GM12878 (cell line): ENCODE measurements around the gene GLE1. TPM values are rescaled to one million over a fixed set of nuclear protein-coding genes. Genes with fewer than 3 reads are reported as not detected.

ENCODE experiments used
- ATAC-seq: fragments of 200-7000 bp; cut with Tn5 transposase; 3 replicates; pipeline ENCODE4 v1.9.1; 2020; ENCODE audit warnings: mild to moderate bottlenecking, moderate library complexity
- BruUV-seq: library from RNA; stranded (reverse); fragments of 400-500 nt; replicated peaks from 2 replicates; lab custom pipeline; 2021; lab: Mats Ljungman, UMichigan
- CTCF ChIA-PET: fragments of 300-600 bp; sonication (Branson Sonifier 250); formaldehyde crosslinking; extraction: SDS; loops from one replicate; lab custom pipeline; 2021; ENCODE audit warnings: inconsistent platforms; lab: Yijun Ruan, JAX
- POLR2A ChIA-PET: fragments of 350-600 bp; formaldehyde crosslinking; extraction: SDS; loops from one replicate; lab custom pipeline; 2021; ENCODE audit warnings: inconsistent platforms; lab: Charles Lee
- RAD21 ChIA-PET: fragments of 300-600 bp; sonication (Branson Sonifier 250); formaldehyde crosslinking; loops from one replicate; lab custom pipeline; 2023; ENCODE audit warnings: antibody characterized with exemption; ENCODE audit not compliant: unreplicated experiment; lab: Charles Lee
- SMC1A ChIA-PET: fragments of 300-600 bp; sonication (Branson Sonifier 250); formaldehyde crosslinking; loops from one replicate; lab custom pipeline; 2023; ENCODE audit not compliant: unreplicated experiment, uncharacterized antibody; lab: Charles Lee
- DNase-seq: peaks from one replicate; pipeline ENCODE4 v3.0.0-alpha.2; 2011; ENCODE audit warnings: low read depth, low spot score
- FAIRE-seq: peaks from 3 replicates; lab custom pipeline; 2011; peaks lifted over from hg19 to GRCh38; lab: Jason Lieb, UNC
- H2AFZ ChIP-seq: 2 replicates; pipeline ENCODE4 v1.6.0; 2011; ENCODE audit warnings: low read depth, low read length, control low read depth; ENCODE audit not compliant: control insufficient read depth
- H3K27ac ChIP-seq: 2 replicates; pipeline ENCODE4 v1.5.1; 2011; ENCODE audit warnings: control low read depth; ENCODE audit not compliant: control insufficient read depth, insufficient read depth
- H3K27me3 ChIP-seq, 2 experiments: replicated peaks in 1 of 2; 2 replicates each; pipeline versions ENCODE4 v1.6.0 to v1.6.1; 2011; ENCODE audit warnings: low read length in 1 of 2; ENCODE audit not compliant: control insufficient read depth in 2 of 2, insufficient read depth in 2 of 2
- H3K36me3 ChIP-seq, 2 experiments: 2 replicates each; pipeline ENCODE4 v1.5.1; 2011; ENCODE audit warnings: low read length in 1 of 2; ENCODE audit not compliant: control insufficient read depth in 2 of 2, insufficient read depth in 2 of 2
- H3K4me1 ChIP-seq: 2 replicates; pipeline ENCODE4 v1.6.1; 2011; ENCODE audit warnings: mild to moderate bottlenecking, low read length, moderate library complexity, mixed read lengths; ENCODE audit not compliant: control insufficient read depth, insufficient read depth
- H3K4me2 ChIP-seq: 2 replicates; pipeline ENCODE4 v1.6.0; 2011; ENCODE audit warnings: control low read depth; ENCODE audit not compliant: control insufficient read depth, insufficient read depth
- H3K4me3 ChIP-seq: fragments of 200-600 bp; sonication (generic); 2 replicates; pipeline ENCODE4 v1.5.1; 2016
- H3K79me2 ChIP-seq: 2 replicates; pipeline ENCODE4 v1.6.0; 2011; ENCODE audit warnings: low read length; ENCODE audit not compliant: control insufficient read depth, insufficient read depth
- H3K9ac ChIP-seq: 2 replicates; pipeline ENCODE4 v1.8.0; 2011; ENCODE audit warnings: low read length, control low read depth, mixed read lengths; ENCODE audit not compliant: control insufficient read depth, insufficient read depth
- H3K9me3 ChIP-seq: replicated peaks from 3 replicates; pipeline ENCODE4 v1.5.1; 2011; ENCODE audit warnings: mild to moderate bottlenecking, low read length; ENCODE audit not compliant: control insufficient read depth, insufficient read depth
- H4K20me1 ChIP-seq: 2 replicates; pipeline ENCODE4 v1.6.0; 2011; ENCODE audit not compliant: control insufficient read depth, insufficient read depth
- ASH2L ChIP-seq: fragments of 300-600, 200-600 bp; sonication (generic); IDR thresholded peaks from 2 replicates; pipeline ENCODE4 v1.6.1; 2017; ENCODE audit warnings: low read depth, mild to moderate bottlenecking, borderline replicate concordance
- BHLHE40 ChIP-seq, 2 experiments: fragments of 450-650 bp in 1 of 2; IDR thresholded peaks; 2 replicates each; pipeline ENCODE4 v1.6.1; 2011 to 2017; ENCODE audit warnings: low read depth in 2 of 2, borderline replicate concordance in 1 of 2, improper control_type of control experiment in 1 of 2, low read length in 1 of 2, mild to moderate bottlenecking in 1 of 2
- BRCA1 ChIP-seq: IDR thresholded peaks from 2 replicates; pipeline ENCODE4 v1.6.1; 2011; ENCODE audit warnings: low read depth, low read length, improper control_type of control experiment
- EP300 ChIP-seq, 2 experiments: fragments of 150-350 bp in 1 of 2; IDR thresholded peaks; 2 replicates each; pipeline ENCODE4 v1.6.1; 2011 to 2012; ENCODE audit warnings: low read depth in 2 of 2, low read length in 2 of 2, borderline replicate concordance in 1 of 2, improper control_type of control experiment in 1 of 2, inconsistent platforms in 1 of 2; ENCODE audit not compliant: control insufficient read depth in 1 of 2
- EZH2 ChIP-seq: IDR thresholded peaks from 2 replicates; pipeline ENCODE4 v1.6.1; 2012; ENCODE audit warnings: low read depth, mild to moderate bottlenecking, control low read depth, inconsistent platforms, low read length, borderline replicate concordance; ENCODE audit not compliant: control insufficient read depth
- FOXK2 ChIP-seq: fragments of 450-650 bp; IDR thresholded peaks from 2 replicates; pipeline ENCODE4 v1.6.1; 2017; ENCODE audit warnings: mild to moderate bottlenecking, moderate library complexity
- RAD51 ChIP-seq: fragments of 450-650 bp; IDR thresholded peaks from 2 replicates; pipeline ENCODE4 v1.6.1; 2016; ENCODE audit warnings: moderate library complexity, mild to moderate bottlenecking, inconsistent platforms
- WGBS: methylation state at CpG from one replicate; pipeline ENCODE4 v1.1.6; 2016; ENCODE audit warnings: low lambda C conversion rate; ENCODE audit not compliant: insufficient replicate concordance, insufficient coverage; ENCODE audit errors: missing lambda C conversion rate; 5-methylcytosine and 5-hydroxymethylcytosine counted together
- in situ Hi-C: fragments of 300-500 bp; cut with MboI; formaldehyde crosslinking; loops from 9 replicates; pipeline ENCODE4 v1.14.3; 2018; ENCODE audit warnings: mixed read lengths
- intact Hi-C: fragments of 100-400 bp; cut with micrococcal nuclease; formaldehyde crosslinking; loops from one replicate; pipeline ENCODE4 v1.14.2; 2022; ENCODE audit not compliant: unreplicated experiment
- polyA plus RNA-seq, 11 experiments: library from polyadenylated mRNA; depleted of rRNA in 4 of 11; unstranded in 6 of 11; stranded (reverse) in 5 of 11; fragments of >200 nt; fragmentation: Nextera tagmentation in 4 of 11; fragmentation: Illumina TruSeq in 1 of 11; extraction: Ambion mirVana in 4 of 11; extraction: Trizol in 1 of 11; gene quantifications; 1 replicate in 1 of 11; 2 replicates in 10 of 11; pipeline versions ENCODE4 v1.2.1 to v1.2.3, GENCODE V29; 2011 to 2016; ENCODE audit warnings: inconsistent platforms in 2 of 11, missing spikeins in 2 of 11, low read depth in 1 of 11
- total RNA-seq, 4 experiments: library from RNA; depleted of rRNA in 3 of 4; stranded (reverse); fragments of >200 nt in 3 of 4; fragmentation: Illumina TruSeq in 1 of 4; extraction: Trizol in 1 of 4; gene quantifications; 2 replicates each; pipeline versions ENCODE4 v1.2.1 to v1.2.3, GENCODE V29; 2013 to 2021
- TF ChIP-seq, protein P1 (sequence below): fragments of 450-650 bp; IDR thresholded peaks from 2 replicates; pipeline ENCODE4 v1.6.1; 2016; ENCODE audit warnings: mild to moderate bottlenecking
- TF ChIP-seq, protein P2 (sequence below): fragments of 450-650 bp; IDR thresholded peaks from 2 replicates; pipeline ENCODE4 v1.6.1; 2017; ENCODE audit warnings: low read depth, mild to moderate bottlenecking, moderate library complexity
- TF ChIP-seq, protein P3 (sequence below): IDR thresholded peaks from 2 replicates; pipeline ENCODE4 v1.6.1; 2012; ENCODE audit warnings: low read depth, low read length, improper control_type of control experiment

Gene GLE1
- total and polyA plus RNA-seq, 10 of the 15 experiments (the other 5 are each of a cell fraction or from before 2014, with no cell fraction given), result 17.4 to 52.0 (median 37.7) TPM

DNA sequence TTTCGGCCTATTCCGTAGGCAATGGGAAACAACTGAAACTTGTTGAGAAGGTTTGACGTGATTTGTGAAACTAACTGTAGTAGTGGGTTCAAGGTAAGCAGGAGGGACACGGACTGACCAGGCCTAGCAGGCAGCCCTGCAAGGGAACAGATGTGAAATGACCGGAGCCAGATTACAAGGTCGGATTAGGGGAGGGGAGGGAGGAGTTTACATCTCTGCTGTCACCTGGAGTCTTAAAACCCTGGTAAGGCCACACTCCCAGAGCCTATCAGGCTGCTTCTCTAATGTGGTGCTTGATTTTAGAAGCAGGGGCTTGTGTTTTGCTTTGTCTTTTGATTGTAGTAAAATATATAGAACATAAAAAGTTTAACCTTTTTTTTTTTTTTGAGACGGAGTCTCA lies 44.4 kb downstream of the GLE1 start:
- Histone ChIP-seq H3K36me3 (no peaks in the 10 kb centered on the region), H3K4me1 (peaks cover 1% of the 10 kb centered on the region), H3K4me3 (no peak overlapping the region), H3K9me3 (no peaks in the 10 kb centered on the region), H2AFZ (no peak overlapping the region), H3K79me2 (peaks cover 10% of the 10 kb centered on the region), H4K20me1 (no peaks in the 10 kb centered on the region), H3K4me2 (no peak overlapping the region), H3K9ac (no peak overlapping the region), H3K27me3 (no peaks in the 10 kb centered on the region), H3K27ac (no peak overlapping the region)
- DNase-seq (no peak), FAIRE-seq (no peak), ATAC-seq (no peak)
- SMC1A ChIA-PET, result interaction anchor here (2.6 kb wide), 1 partner anchor 10 kb away, joined by 13 read pairs; no protein-coding TSS in a partner anchor
- POLR2A ChIA-PET, result interaction anchor here (3.8 kb wide), 1 partner anchor 43 kb away, joined by 19 read pairs; the partner anchor contains the start of gene GLE1
- RAD21 ChIA-PET, result interaction anchor here (1.2 kb wide), 1 partner anchor 13 kb away, joined by 6 read pairs; no protein-coding TSS in a partner anchor
- 96% methylated on average over 7 of the region's 7 CpGs for WGBS
- no peak for TF ChIP-seq FOXK2
- TF ChIP-seq RAD51, result no peak
- no peak for TF ChIP-seq EZH2
- BruUV-seq, result no TSS peak
- intact Hi-C loops, result no loop called here
- in situ Hi-C loops, result no loop called here
- CTCF ChIA-PET, result no interaction called here

DNA sequence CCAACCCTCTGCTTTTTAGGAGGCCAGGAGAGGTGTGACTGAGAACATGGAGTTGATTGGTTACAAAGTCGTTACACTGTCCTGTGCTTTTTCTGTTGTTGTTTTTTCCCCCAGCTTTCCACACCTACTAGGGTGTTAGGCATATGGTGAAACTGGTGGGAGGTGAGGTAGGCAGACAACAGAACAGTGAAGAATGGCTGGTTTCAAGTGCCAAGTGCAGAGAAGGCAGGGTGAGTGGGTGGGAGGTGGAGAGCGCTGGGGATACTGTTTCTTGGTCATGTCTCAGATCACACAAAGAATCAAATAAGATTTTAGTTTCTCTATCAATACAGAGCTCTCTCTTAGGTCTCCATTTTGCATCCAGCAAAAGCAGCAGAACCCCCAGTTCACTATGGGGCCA lies 45.7 kb downstream of the GLE1 start:
- Histone ChIP-seq H3K27ac (no peak overlapping the region), H3K36me3 (no peaks in the 10 kb centered on the region), H3K9me3 (no peaks in the 10 kb centered on the region), H3K4me2 (no peak overlapping the region), H2AFZ (no peak overlapping the region), H3K9ac (no peak overlapping the region), H4K20me1 (no peaks in the 10 kb centered on the region), H3K27me3 (no peaks in the 10 kb centered on the region), H3K4me1 (peaks cover 11% of the 10 kb centered on the region), H3K4me3 (no peak overlapping the region), H3K79me2 (peaks cover 22% of the 10 kb centered on the region)
- ChIA-PET SMC1A (interaction anchor here (0.6 to 4.5 kb wide), 10 partner anchors 8 to 131 kb away, joined by 3 to 20 read pairs (median 6); partner anchors contain the start of gene GLE1), CTCF (interaction anchor here (0.7 to 1.2 kb wide), 4 partner anchors 9 to 398 kb away, joined by 3 to 6 read pairs (median 4); no protein-coding TSS in a partner anchor), POLR2A (interaction anchor here (0.5 to 3.8 kb wide), 12 partner anchors 10 to 195 kb away, joined by 3 to 19 read pairs (median 6); partner anchors contain the start of genes DYNC2I2 and GLE1), RAD21 (interaction anchor here (0.9 to 2.2 kb wide), 9 partner anchors 9 to 268 kb away, joined by 3 to 12 read pairs (median 5); partner anchors contain the start of genes ENDOG and GLE1)
- in situ Hi-C loops (no loop called here), intact Hi-C loops (loop anchor here (5.0 to 10.0 kb wide), 2 partner anchors 43 to 135 kb away; partner anchors contain the start of gene SET)
- FAIRE-seq (no peak), ATAC-seq (no peak), DNase-seq (no peak)
- BruUV-seq, result no TSS peak
- WGBS, result 26% methylated on average over 2 of the region's 2 CpGs
- TF ChIP-seq ASH2L (no peak), BHLHE40 (IDR thresholded peaks at IDR 0.05; ENCODE audit: borderline replicate concordance in 1 of 2, low read depth in 2 of 2, low read length in 1 of 2) (0 out of 4 replicates have a peak, but pooled peaks of 1 of the 2 experiments have one; percentile 8), EP300 (IDR thresholded peaks at IDR 0.05; ENCODE audit: borderline replicate concordance in 1 of 2, control insufficient read depth in 1 of 2, low read depth in 2 of 2, low read length in 2 of 2) (0 out of 4 replicates have a peak, but pooled peaks of 1 of the 2 experiments have one; percentile 30), BRCA1 (no peak)
- TF ChIP-seq, protein P1, sequence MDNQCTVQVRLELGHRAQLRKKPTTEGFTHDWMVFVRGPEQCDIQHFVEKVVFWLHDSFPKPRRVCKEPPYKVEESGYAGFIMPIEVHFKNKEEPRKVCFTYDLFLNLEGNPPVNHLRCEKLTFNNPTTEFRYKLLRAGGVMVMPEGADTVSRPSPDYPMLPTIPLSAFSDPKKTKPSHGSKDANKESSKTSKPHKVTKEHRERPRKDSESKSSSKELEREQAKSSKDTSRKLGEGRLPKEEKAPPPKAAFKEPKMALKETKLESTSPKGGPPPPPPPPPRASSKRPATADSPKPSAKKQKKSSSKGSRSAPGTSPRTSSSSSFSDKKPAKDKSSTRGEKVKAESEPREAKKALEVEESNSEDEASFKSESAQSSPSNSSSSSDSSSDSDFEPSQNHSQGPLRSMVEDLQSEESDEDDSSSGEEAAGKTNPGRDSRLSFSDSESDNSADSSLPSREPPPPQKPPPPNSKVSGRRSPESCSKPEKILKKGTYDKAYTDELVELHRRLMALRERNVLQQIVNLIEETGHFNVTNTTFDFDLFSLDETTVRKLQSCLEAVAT, result 0 out of 2 replicates have a peak, but pooled peaks have one; percentile 33
- TF ChIP-seq, protein P2, sequence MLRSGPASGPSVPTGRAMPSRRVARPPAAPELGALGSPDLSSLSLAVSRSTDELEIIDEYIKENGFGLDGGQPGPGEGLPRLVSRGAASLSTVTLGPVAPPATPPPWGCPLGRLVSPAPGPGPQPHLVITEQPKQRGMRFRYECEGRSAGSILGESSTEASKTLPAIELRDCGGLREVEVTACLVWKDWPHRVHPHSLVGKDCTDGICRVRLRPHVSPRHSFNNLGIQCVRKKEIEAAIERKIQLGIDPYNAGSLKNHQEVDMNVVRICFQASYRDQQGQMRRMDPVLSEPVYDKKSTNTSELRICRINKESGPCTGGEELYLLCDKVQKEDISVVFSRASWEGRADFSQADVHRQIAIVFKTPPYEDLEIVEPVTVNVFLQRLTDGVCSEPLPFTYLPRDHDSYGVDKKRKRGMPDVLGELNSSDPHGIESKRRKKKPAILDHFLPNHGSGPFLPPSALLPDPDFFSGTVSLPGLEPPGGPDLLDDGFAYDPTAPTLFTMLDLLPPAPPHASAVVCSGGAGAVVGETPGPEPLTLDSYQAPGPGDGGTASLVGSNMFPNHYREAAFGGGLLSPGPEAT, result peak; percentile 67; the same call in 1 of the 2 replicates
- TF ChIP-seq, protein P3, sequence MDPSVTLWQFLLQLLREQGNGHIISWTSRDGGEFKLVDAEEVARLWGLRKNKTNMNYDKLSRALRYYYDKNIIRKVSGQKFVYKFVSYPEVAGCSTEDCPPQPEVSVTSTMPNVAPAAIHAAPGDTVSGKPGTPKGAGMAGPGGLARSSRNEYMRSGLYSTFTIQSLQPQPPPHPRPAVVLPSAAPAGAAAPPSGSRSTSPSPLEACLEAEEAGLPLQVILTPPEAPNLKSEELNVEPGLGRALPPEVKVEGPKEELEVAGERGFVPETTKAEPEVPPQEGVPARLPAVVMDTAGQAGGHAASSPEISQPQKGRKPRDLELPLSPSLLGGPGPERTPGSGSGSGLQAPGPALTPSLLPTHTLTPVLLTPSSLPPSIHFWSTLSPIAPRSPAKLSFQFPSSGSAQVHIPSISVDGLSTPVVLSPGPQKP, result no peak
